IPS DF 19.7 (cell line): Measurements from ENCODE around the gene CARMIL3.
"Not testable (repeated sequence)": the region's sequence is repeated elsewhere in the genome, so short reads cannot be mapped to it uniquely, and the experiment has no call there.

Experiments
- DNase-seq: peaks from one replicate; pipeline ENCODE4 v3.0.0-alpha.2; 2013; ENCODE audit warnings: low read depth, low spot score

The CARMIL3 gene

DNA sequence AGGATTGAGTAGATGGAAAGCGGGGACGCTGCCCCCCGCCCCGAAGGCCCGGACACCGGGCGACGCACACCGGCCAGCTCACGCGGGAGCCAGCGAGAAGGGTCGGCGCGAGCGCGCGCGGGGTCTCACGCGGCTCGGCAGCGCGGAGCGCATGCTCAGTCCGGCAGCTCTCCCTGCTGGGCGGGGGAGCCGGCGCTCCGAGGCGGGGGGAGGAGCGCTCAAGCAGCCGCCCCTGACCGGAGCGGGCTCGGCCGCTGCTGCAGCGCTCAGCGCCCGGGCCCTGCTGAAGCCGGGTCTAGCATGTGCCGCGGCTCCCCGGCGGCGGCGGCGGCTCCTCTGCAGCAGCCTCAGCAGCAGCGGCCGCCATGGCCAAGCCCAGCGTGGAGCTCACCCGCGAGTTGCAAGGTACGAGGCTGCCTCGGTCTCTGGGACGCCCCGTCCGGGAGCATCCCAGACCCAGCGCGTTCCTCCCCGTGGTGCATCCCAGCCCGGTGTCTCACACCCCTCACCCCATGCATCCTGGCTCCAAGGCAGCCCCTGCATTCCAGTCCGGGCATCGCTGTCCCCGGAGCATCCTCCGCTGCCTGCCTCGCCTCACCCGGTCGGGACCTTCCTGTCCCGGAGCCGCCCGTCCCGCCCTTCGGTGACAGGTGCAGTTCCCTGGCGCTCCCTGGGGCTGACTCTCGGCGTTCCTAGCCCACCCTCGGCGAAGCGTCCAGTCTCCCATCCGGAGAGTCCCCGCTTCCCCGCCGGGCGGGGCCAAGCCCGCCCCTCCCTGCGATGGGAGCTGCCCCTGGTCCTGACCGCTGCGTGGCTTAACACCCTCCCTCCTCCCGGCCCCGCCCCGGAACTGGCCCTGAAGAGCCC is at the start of gene CARMIL3:
Gene CARMIL3 (plus strand): TSS at position 221 of the 867 bp plus-strand sequence. CDS start 145 bp downstream, at position 366.
- no peak for DNase-seq

DNA sequence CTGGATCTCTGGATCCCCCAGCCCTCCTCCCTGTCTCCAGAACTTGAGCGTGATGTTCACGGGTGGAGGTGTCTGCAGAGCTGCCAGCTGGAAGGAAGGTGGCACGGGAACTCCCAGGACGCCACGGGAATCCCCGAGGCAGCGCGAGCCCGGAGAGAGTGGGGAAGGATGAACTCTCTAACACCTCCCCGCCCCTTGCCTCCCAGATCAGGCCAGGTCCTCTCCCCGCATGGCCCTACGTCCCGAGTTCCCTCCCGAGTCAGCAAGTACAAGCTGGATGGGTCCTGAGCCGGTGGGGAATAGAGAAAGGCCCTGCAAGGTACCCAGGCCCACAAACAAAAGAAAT is 45.4 kb upstream of the CARMIL3 start:
- DNase-seq = not testable (repeated sequence)

DNA sequence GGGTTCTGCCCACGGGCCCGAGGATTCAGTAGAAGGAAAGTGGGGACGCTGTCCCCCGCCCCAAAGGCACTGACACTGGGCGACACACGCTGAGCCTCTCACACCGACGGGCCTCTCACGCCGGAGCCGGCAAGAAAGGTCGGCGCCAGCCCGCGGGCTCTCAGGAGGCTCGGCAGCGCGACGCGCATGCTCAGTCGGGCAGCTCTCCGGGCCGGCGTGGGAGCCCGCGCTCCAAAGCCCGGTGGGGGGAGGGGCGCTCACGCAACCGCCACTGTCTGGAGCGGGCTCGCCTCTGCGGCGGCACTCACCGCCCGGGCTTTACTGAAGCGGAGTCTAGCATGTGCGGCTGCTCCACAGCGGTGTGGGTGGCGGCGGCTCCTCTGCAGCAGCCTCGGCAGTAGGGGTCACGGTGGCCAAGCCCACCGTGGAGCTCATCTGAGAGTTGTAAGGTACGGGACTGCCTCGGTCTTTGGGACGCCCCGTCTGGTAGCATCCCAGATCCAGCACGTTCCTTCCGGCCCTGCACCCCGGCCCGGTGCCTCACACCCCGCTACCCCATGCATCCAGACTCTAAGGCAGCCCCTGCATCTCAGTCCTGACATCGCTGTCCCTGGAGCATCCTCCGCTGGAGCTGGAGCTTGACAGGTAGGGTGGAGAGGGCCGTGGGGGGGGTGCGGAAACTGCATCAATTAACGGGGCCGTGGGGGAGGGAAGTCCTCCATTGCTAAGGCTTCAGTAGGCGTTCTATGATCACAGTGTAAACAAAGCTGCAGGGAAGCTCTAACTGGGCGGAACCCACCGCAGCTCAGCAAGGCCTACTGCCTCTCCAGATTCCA is 44.8 kb upstream of the CARMIL3 start:
- not testable (repeated sequence) for DNase-seq

DNA sequence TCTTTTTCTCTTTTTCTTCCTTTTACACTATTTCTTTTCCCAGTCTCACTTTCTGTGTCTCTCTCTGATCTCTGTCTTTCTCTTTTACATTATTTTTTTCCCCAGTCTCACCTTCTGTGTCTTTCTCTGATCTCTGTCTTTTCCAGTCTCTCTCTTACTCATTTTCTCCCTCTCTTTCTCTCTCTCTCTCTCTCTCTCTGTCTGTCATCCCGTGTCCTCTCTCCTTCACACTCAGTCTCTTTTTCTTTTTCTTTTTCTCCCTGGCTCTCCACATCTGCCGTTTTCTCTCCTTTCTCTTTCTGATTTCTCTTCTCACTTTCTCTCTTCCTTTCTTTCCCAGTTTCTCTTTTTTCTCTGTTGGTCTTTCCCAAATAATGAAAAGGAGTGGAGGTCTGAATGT is 40.8 kb upstream of the CARMIL3 start:
- DNase-seq = no peak

- DNase-seq = not testable (repeated sequence)
These were observed 39.0 kb upstream of the CARMIL3 start for GRCh38 chr14:24012726-24013273.

DNA sequence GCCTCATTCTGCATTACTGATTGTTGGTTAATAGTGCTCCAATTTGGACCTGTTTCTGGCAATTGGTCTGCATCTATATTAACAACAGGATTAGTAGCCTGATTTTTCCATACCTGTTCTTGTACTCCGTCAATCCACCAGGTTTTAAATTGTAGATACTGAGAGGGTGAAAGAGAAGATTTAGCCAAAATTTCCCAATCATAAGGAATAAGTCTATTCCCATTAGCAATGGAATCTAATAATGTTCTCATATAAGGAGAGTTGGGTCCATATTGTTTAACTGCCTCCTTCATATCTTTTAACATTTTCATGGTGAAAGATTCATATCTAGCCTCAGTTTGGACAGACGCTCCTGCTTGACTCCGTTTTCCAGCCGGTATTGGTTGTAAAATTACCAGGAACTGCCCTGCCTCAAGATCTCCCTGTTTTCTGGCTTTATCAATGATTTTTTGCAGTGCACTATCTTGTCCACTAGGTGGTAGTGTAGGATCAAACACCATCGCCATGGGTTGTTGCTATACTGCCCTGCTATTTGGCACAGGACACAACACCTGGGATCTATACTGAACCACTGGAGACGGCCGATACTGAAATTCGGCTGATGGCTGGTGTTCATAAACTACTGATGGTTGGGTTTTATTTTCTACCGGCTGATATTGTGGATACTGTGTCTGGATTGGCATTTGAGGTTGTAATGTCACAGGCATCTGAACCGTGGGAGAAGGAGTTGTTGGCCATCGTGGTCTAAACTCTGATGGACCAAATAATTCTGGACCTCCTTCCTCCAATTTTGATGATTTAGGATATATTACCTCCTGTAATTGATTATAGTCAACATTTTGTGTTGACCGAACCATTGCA is 37.9 kb upstream of the CARMIL3 start:
- DNase-seq = no peak

- not testable (repeated sequence) for DNase-seq
These were observed 36.1 kb upstream of the CARMIL3 start for GRCh38 chr14:24015745-24016144.

DNA sequence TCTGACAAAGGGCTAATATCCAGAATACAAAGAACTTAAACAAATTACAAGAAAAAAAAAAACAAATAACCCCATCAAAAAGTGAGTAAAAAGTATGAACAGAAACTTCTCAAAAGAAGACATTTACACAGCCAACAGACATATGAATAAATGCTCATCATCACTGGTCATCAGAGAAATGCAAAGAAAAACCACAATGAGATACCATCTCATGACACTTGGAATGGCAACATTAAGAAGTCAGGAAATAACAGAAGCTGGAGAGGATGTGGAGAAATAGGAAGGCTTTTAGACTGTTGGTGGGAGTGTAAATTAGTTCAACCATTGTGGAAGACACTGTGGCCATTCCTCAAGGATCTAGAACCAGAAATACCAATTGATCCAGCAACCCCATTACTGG is 32.8 kb upstream of the CARMIL3 start:
- DNase-seq = not testable (repeated sequence)

DNA sequence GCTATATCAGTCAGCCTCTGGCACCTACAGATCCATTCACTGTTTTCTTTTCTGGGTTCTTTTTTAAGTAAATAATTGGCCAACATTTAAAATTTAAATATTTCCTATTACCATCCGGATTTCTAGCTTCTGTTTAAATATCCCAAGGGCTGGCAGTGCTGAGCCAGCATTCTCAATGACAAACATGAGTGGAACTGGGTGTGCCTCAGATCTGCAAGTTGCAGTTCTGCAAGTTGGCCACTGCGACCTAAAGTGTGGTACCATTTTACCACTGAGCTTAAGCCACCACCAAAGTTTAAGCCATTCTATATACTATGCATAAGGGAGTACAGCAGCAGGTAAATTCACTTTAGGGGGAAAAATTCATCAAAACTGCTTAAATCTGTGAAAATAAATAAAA is 31.9 kb upstream of the CARMIL3 start:
- DNase-seq = not testable (repeated sequence)

GRCh38 chr14:24020520-24020919 is 31.3 kb upstream of the CARMIL3 start:
- DNase-seq = not testable (repeated sequence)

DNA sequence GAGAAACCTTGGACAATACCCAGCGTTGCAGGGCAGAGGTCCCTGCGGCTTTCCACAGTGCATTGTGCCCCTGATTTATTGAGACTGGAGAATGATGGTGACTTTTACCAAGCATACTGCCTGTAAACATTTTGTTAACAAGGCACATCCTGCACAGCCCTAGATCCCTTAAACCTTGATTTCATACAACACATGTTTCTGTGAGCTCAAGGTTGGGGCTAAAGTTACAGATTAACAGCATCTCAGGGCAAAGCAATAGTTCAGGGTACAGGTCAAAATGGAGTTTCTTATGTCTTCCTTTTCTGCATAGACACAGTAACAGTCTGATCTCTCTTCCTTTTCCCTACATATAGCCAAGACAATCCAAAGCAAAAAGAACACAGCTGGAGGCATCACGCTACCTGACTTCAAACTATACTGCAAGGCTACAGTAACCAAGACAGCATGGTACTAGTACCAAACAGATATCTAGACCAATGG is 26.8 kb upstream of the CARMIL3 start:
- not testable (repeated sequence) for DNase-seq

GRCh38 chr14:24029687-24030086 is 22.1 kb upstream of the CARMIL3 start:
- DNase-seq = not testable (repeated sequence)

- DNase-seq = not testable (repeated sequence)
These were observed 20.5 kb upstream of the CARMIL3 start for GRCh38 chr14:24031331-24031730.

- no peak for DNase-seq
These were observed 18.9 kb upstream of the CARMIL3 start for GRCh38 chr14:24032727-24033418.

DNA sequence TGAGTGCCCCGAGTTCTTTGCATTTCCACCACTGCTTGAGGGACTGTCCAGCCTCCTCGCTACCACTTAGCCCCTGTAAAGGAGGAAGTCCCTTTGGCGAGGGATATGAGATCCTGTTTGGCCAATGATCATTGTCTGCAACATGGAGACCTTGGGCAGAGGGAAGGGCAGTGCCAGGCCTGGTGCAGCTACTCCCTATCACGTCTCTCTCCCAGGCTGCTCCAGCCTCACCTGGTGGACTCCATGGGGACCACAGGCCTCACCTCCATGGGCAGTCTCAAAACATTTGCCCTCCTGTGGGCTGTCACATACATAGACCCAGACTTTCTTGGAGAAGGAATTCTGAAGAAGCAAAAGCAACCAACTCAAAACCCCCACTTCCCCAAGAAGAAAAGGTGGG is 16.0 kb upstream of the CARMIL3 start:
- DNase-seq = not testable (repeated sequence)

GRCh38 chr14:24036169-24036962 is 15.4 kb upstream of the CARMIL3 start:
- DNase-seq = no peak

DNA sequence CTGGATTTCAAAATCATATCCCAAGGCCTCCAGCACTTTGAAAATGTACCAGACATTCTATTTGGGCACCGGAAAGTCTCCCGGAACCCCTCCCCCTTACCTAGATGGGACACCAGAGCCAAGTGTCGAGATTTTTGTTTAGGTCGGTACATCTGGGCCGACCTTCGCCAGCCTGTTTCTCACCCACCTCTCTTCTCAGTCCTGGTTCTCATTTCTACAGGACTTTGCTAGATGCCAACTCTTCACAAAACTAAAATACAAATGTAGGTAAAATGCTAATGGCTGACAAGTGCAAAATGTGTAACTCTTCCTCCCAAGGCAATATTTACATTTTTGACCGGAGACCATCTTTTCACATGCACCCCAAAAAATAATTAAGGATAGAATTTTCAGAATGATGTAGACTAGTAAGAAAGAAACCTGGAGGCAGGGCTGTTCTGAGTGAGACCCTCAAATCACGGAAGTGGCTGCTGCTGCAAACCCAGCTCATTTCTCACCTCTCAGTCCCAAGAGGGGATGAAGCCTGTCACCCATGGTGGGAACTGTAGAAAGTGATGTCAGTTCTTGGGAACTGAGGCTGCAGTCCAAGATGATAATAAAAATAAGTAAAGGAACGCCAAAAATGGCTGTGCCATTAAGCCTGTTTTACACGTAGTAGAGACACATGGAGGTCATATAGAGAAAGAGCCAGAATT is 14.7 kb upstream of the CARMIL3 start:
- not testable (repeated sequence) for DNase-seq

- DNase-seq = no peak
These were observed 14.2 kb upstream of the CARMIL3 start for GRCh38 chr14:24037658-24038037.

DNA sequence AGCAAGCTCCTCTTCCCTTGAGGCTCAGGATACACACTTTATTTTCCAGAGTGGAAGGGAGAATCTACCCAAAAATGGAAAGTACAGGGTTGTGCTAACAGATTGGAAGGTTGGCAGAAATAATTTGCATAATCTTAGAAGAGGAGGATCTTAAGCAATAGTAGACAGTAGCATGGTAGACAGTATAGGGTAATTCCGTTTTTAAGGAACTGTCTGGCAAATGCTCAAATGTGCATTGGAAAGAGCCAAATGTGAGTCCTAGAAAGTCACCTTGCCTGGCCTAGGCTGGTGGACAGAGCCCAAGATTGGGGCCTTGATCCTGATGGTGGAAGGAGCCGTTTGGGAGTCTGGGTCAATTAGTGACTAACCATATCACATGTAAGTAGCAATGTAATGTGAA is 13.1 kb upstream of the CARMIL3 start:
- DNase-seq = no peak
